Activated T-cell treated with anti-CD3 and anti-CD28 coated beads, Interleukin-2, amount 50 U/mL, for 72 hours (primary cell): ENCODE measurements around the gene GARIN3. TPM values are rescaled to one million over a fixed set of nuclear protein-coding genes. Genes with fewer than 3 reads are reported as not detected.
"Not testable (repeated sequence)": the region's sequence is repeated elsewhere in the genome, so short reads cannot be mapped to it uniquely, and the experiment has no call there.

ENCODE experiments used
- ATAC-seq, 2 donors: fragments of 150-1000 bp; cut with Tn5 transposase; replicated peaks in 1 of 2; 2 replicates each; pipeline ENCODE4 v1.10.0; 2021; ENCODE audit warnings: moderate library complexity in 2 of 2, mild to moderate bottlenecking in 1 of 2
- DNase-seq, 2 donors: peaks; one replicate each; pipeline ENCODE4 v3.0.0; 2021 to 2022; ENCODE audit warnings: mixed read lengths in 1 of 2
- H3K27ac Mint-ChIP-seq: one replicate; pipeline ENCODE4 v1.8.0; 2022; ENCODE audit warnings: mild to moderate bottlenecking, moderate library complexity, mixed read lengths
- H3K27me3 Mint-ChIP-seq: one replicate; pipeline ENCODE4 v1.8.0; 2022; ENCODE audit warnings: low read depth, mixed read lengths
- H3K36me3 Mint-ChIP-seq, 2 donors: one replicate each; pipeline ENCODE4 v1.8.0; 2022; ENCODE audit warnings: mixed read lengths in 2 of 2, mild to moderate bottlenecking in 1 of 2; ENCODE audit not compliant: insufficient read depth in 2 of 2
- H3K4me1 Mint-ChIP-seq: one replicate; pipeline ENCODE4 v1.8.0; 2022; ENCODE audit warnings: low read depth, mixed read lengths
- H3K4me3 Mint-ChIP-seq, 2 donors: one replicate each; pipeline ENCODE4 v1.8.0; 2022; ENCODE audit warnings: mild to moderate bottlenecking in 2 of 2, mixed read lengths in 2 of 2, moderate library complexity in 2 of 2
- H3K9me3 Mint-ChIP-seq, 2 donors: one replicate each; pipeline ENCODE4 v1.8.0; 2022; ENCODE audit warnings: mixed read lengths in 2 of 2
- total RNA-seq, 2 donors: library from RNA; stranded (reverse); gene quantifications; one replicate each; pipeline ENCODE4 v1.2.3, GENCODE V29; 2022

GARIN3 gene
- total RNA-seq, 2 donors from 2014 or later = 0.22 to 0.39 TPM

GRCh38 chr5:157198277-157198986 lies 32.4 kb upstream of the GARIN3 start:
- Mint-ChIP-seq H3K4me3 (peak overlapping the region; percentile 77 to 97), H3K36me3 (peaks cover 25 to 52% of the 10 kb centered on the region in 2 donors), H3K9me3 (no peaks in the 10 kb centered on the region), H3K27ac (peak overlapping the region; percentile 99), H3K27me3 (no peaks in the 10 kb centered on the region), H3K4me1 (peaks cover 100% of the 10 kb centered on the region)
- peak; percentile 53 to 73 for DNase-seq
- peak; percentile 82 to 90 for ATAC-seq

DNA sequence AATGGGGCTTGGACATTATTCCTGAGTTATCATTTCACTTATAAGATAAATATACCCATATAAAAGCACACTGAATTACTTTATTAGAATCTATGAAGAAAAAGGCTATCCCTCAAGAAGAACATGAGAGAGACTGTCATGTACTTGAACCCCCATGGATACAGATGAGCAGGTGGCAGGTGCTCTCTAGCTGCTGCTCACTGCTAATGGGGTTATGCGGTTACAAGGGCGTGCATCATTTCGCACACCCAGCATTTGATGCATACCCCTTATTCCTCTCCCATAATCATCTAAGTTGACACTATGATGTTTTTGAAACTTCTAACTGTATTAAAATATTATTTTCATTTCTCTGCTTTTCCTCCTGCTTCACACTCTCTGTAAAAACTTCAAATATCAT lies 31.0 kb upstream of the GARIN3 start:
- H3K4me1 Mint-ChIP-seq = peaks cover 100% of the 10 kb centered on the region
- H3K27me3 Mint-ChIP-seq = no peaks in the 10 kb centered on the region
- DNase-seq (no peak), ATAC-seq (peak in 1 of 2 donors; percentile 34)
- peak overlapping the region; percentile 99 for H3K27ac Mint-ChIP-seq
- H3K36me3 Mint-ChIP-seq = peaks cover 27 to 51% of the 10 kb centered on the region in 2 donors
- peak overlapping the region; percentile 77 to 87 for H3K4me3 Mint-ChIP-seq
- no peaks in the 10 kb centered on the region for H3K9me3 Mint-ChIP-seq

GRCh38 chr5:157196045-157196444 lies 30.0 kb upstream of the GARIN3 start:
- Mint-ChIP-seq H3K27me3 (no peaks in the 10 kb centered on the region), H3K27ac (peak overlapping the region; percentile 99), H3K4me1 (peaks cover 95% of the 10 kb centered on the region), H3K4me3 (peak overlapping the region; percentile 77 to 87), H3K36me3 (peaks cover 27 to 50% of the 10 kb centered on the region in 2 donors), H3K9me3 (no peaks in the 10 kb centered on the region)
- no peak for ATAC-seq
- DNase-seq = no peak

DNA sequence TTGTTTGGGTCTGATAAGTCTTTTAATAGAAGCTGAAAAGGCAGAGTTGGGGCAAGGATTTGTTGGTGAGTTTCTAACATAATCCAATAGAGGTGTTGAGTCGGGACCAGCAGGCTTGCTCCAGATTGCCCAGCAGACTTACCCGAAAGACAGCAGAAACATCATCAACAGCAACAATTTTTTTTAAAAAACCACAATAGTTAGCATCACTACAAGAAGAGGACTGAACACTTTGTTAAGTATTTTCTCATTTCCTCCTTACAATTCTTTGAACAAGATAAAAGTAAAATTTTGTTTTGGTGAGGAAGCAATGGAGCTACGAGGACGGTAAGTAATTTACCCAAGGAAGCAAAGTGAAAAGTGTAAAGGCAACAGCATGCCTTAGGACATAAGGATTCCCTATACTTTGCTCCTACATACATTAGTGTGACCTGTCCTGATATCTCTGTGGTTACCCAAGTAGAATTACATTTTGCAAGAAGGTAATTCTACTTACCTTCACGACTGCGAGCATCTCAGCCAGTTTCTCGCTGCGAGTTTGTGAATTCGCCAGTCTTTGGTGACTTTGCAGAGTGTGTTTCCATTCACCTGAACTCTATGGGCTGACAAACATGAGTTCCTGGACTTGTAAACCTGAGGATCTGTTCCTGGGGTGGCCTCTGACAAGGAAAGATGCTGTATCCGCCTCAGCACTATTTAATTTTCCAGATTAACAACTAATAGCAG lies 27.8 kb upstream of the GARIN3 start:
- no peaks in the 10 kb centered on the region for H3K27me3 Mint-ChIP-seq
- no peaks in the 10 kb centered on the region for H3K9me3 Mint-ChIP-seq
- peaks cover 29 to 55% of the 10 kb centered on the region in 2 donors for H3K36me3 Mint-ChIP-seq
- peak overlapping the region; percentile 92 for H3K27ac Mint-ChIP-seq
- ATAC-seq = no peak
- peak overlapping the region; percentile 77 to 87 for H3K4me3 Mint-ChIP-seq
- DNase-seq = no peak
- peaks cover 88% of the 10 kb centered on the region for H3K4me1 Mint-ChIP-seq

DNA sequence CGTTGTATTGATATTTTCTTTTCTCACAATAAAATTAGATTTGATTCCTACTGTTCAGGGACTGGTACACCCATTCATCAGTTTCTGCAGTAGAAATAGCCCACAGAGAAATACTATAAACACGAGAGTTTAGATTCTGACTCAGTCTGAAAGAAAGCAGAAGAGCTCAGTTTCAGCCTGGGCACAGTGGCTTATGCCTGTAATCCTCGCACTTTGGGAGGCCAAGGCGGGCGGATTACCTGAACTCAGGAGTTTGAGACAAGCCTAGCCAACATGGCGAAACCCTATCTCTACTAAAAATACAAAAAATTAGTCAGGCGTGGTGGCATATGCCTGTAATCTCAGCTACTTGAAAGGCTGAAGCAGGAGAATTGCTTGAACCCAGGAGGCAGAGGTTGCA lies 23.2 kb upstream of the GARIN3 start:
- Mint-ChIP-seq H3K4me1 (peaks cover 81% of the 10 kb centered on the region), H3K4me3 (peak overlapping the region; percentile 77 to 81), H3K36me3 (peaks cover 37 to 68% of the 10 kb centered on the region in 2 donors), H3K27ac (peak overlapping the region; percentile 66), H3K27me3 (no peaks in the 10 kb centered on the region), H3K9me3 (no peaks in the 10 kb centered on the region)
- ATAC-seq (peak; percentile 75 to 85), DNase-seq (peak; percentile 53 to 67)

DNA sequence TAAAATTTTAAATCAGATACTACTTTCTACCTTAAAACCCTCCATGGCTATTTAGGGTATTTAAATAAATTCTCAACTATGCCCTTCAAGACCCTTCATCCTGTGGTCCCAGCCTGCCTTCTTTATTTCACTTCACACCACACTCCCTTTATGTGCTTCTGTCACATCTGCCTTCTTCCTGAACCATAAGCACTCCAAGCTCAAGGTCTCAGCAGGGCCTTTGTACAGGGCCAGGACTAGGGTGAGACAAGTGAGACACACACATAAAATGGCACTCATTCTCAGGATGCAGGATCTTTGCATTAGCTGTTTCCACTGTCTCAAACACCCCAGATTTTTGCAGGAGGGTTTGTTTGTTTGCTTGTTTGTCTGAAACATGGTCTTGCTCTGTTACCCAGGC lies 22.2 kb upstream of the GARIN3 start:
- ATAC-seq (no peak), DNase-seq (no peak)
- Mint-ChIP-seq H3K36me3 (peaks cover 40 to 69% of the 10 kb centered on the region in 2 donors), H3K9me3 (no peaks in the 10 kb centered on the region), H3K4me3 (peak overlapping the region; percentile 77 to 81), H3K27ac (peak overlapping the region; percentile 66), H3K27me3 (no peaks in the 10 kb centered on the region), H3K4me1 (peaks cover 72% of the 10 kb centered on the region)

DNA sequence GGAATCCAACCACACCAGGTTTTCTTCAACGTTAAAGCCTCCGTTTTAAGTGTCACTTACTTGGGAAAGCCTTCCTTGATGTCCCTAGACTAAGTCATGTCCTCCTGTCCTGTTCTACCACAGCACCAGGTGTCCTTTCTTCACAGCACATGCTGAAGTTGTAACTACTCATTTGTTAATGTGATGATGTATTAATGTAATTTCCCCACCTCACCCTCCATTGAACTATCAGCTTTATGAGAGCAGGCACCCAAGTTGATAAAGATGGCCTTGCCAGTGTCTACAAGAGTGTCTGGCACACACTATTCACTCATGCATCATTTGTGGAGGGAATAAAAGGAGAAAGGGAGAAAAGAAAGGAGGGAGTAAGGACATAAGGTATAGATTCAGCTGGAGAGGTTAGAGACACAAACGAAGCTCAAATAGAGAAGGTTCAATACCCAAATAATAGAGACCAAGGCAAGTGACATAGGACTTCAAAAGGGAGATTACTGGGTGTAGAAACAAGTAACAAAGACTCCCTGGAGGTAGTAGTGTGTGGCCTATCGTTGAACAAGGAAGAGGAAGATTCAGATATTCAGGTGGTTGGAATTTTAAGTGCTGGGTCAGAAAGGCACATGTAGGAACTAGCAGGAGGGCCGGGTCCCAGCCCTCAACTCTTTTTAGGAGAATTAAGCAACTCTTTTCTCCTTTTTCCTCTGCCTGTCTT lies 21.1 kb upstream of the GARIN3 start:
- H3K4me1 Mint-ChIP-seq = peaks cover 61% of the 10 kb centered on the region
- no peaks in the 10 kb centered on the region for H3K27me3 Mint-ChIP-seq
- DNase-seq (no peak), ATAC-seq (peak in 1 of 2 donors; percentile 23)
- peaks cover 36 to 72% of the 10 kb centered on the region in 2 donors for H3K36me3 Mint-ChIP-seq
- peak overlapping the region; percentile 66 for H3K27ac Mint-ChIP-seq
- H3K9me3 Mint-ChIP-seq = no peaks in the 10 kb centered on the region
- H3K4me3 Mint-ChIP-seq = peak overlapping the region; percentile 77 to 81

- no peak for DNase-seq
- peaks cover 34 to 73% of the 10 kb centered on the region in 2 donors for H3K36me3 Mint-ChIP-seq
- ATAC-seq = peak in 1 of 2 donors; percentile 4
- H3K4me1 Mint-ChIP-seq = peaks cover 55% of the 10 kb centered on the region
- H3K27ac Mint-ChIP-seq = peak overlapping the region; percentile 66
- H3K4me3 Mint-ChIP-seq = peak overlapping the region; percentile 77 to 81
- H3K9me3 Mint-ChIP-seq = no peaks in the 10 kb centered on the region
- H3K27me3 Mint-ChIP-seq = no peaks in the 10 kb centered on the region
Measured at GRCh38 chr5:157186309-157187045, 20.4 kb upstream of the GARIN3 start.

DNA sequence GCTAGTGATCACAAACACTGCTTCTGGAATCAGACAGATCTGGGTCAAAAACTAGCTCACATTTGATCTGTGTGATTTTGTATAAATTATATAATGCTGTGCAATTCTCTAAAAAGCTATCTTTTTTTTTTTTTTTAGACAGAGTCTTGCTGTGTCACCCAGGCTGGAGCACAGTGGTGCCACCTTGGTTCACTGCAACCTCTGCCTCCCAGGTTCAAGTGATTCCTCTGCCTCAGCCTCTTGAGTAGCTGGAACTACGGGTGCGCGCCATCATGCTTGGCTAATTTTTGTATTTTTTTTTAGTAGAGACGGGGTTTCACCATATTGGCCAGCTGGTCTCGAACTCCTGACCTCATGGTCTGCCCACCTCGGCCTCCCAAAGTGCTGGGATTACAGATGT lies 19.1 kb upstream of the GARIN3 start:
- not testable (repeated sequence) for H3K27me3 Mint-ChIP-seq, DNase-seq

GRCh38 chr5:157184117-157184670 lies 18.1 kb upstream of the GARIN3 start:
- Mint-ChIP-seq H3K9me3 (no peaks in the 10 kb centered on the region), H3K27me3 (no peaks in the 10 kb centered on the region), H3K4me1 (peaks cover 55% of the 10 kb centered on the region), H3K4me3 (peak overlapping the region; percentile 81 to 93), H3K27ac (peak overlapping the region; percentile 94), H3K36me3 (peaks cover 34 to 72% of the 10 kb centered on the region in 2 donors)
- no peak for DNase-seq
- no peak for ATAC-seq

More for the DNA sequence above, 19.1 kb upstream of the GARIN3 start:
- ATAC-seq, H3K9me3 Mint-ChIP-seq: not testable (repeated sequence)
- Mint-ChIP-seq H3K4me1 (peaks cover 52% of the 10 kb centered on the region), H3K36me3 (peaks cover 34 to 76% of the 10 kb centered on the region in 2 donors), H3K4me3 (peak overlapping the region; percentile 81 to 93), H3K27ac (peak overlapping the region; percentile 94)

DNA sequence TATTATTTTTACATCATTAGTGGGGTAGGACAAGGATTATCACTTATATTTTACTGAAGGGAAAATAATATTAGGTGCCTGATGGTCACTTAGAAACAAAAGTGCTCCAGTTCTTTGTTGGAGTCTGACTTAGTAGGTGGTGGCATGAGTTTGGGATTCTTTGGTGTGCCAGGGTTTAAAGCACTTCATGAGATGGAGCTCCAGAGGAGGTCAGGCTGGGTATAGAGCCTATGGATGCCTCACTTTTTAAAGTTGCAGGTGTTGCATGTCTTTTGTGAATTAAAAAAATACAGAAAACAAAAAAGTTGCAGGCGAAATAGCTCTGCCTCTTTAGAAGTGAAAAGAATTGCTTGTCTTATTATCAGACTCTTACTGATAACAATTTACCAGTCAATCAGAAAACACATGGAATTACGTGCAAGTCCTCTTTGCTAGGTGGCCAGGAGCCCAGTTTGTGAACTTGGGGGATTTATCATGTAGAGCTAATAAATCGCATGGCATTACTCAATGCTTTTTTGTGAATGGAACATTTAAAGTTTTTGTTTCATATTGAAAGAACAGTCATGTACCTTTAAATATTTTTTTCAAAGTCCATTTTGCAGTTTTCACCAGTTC lies 16.2 kb upstream of the GARIN3 start:
- Mint-ChIP-seq H3K36me3 (peaks cover 28 to 67% of the 10 kb centered on the region in 2 donors), H3K4me1 (peaks cover 55% of the 10 kb centered on the region), H3K9me3 (peaks cover 3 to 4% of the 10 kb centered on the region in 2 donors), H3K4me3 (peak overlapping the region; percentile 81 to 100), H3K27me3 (no peaks in the 10 kb centered on the region), H3K27ac (peak overlapping the region; percentile 100)
- ATAC-seq = no peak
- DNase-seq = no peak
